Measurements from ENCODE around the gene HS6ST2. TPM values are rescaled to one million over a fixed set of nuclear protein-coding genes. Genes with fewer than 3 reads are reported as not detected.
"Not testable (repeated sequence)": the region's sequence is repeated elsewhere in the genome, so short reads cannot be mapped to it uniquely, and the experiment has no call there.

The HS6ST2 gene
- total RNA-seq: 6.8 TPM

DNA sequence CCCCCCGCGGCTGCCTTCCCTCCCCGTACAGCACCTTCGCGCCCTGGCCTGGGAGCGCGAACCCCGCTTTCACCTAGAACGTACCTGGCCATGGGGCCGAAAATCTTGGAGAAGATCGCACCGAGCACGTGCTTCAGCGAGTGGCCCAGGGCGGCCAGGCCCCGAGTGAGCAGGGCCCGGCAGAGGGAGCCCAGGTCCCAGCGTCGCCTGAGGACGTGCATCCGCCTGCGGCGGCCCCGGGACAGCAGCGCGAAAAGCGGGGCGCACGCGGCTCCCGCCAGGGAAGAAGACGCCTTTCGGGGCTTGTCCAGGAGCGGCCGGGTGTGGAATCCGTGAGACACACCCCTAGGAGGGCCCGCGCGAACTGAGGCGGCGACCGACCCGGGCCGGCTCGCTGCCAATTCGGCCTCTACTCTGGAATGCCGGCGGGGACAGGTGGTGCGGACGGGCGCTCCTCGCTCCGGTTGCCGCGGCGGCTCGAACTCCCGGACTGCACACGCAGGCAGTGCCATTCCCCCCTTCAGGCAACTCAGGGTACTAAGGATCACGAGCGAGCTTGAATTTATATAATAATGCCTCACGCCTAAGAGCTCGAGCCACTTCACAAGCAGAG is at the start of gene HS6ST2:
Gene HS6ST2 (minus strand): TSS at position 539 of the 613 bp plus-strand sequence.
- no peak for DNase-seq (ENCODE audit: low spot score)

GRCh38 chrX:133007458-133007857 is 49.0 kb upstream of the HS6ST2 start:
- no peak for DNase-seq (ENCODE audit: low spot score)

GRCh38 chrX:133005616-133006015 is 47.2 kb upstream of the HS6ST2 start:
- DNase-seq (ENCODE audit: low spot score): no peak

DNA sequence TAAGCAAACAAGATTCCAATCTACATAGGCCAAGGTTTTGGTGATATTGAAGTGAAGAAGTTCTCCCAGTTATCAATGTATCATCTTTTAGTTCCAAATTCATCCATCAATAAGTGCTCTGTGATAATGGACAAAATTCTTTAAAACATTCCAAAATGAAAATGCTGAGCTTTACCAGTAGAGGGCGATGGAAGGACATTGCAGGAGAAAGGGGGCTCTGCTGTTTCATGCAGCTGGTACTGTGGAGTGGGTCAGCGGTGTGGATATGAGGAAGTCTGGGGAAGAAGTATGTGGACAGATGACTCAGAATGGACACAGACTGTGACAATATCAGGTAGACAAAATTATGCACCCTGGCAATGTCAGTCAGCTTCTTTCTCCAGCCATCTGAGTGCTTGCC is 46.6 kb upstream of the HS6ST2 start:
- DNase-seq (ENCODE audit: low spot score): no peak

DNA sequence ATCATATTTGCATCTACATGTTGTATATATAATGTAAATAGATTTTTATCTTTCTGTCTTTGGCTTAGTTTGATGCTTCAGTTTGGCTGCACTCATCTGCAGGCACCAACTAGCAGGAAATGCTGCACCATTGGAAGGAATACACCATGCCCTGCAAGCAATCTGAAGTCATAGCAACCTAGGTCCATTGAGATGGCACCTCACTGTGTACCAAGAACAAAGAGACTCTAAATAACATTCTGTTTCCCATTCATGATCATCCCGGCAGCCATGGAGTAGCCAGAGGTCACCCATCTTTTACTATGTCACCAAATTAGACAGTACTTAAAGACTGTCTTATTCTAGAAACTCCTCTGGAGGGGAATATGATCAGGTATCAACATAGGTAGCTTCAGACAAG is 40.8 kb upstream of the HS6ST2 start:
- DNase-seq (ENCODE audit: low spot score): no peak

DNA sequence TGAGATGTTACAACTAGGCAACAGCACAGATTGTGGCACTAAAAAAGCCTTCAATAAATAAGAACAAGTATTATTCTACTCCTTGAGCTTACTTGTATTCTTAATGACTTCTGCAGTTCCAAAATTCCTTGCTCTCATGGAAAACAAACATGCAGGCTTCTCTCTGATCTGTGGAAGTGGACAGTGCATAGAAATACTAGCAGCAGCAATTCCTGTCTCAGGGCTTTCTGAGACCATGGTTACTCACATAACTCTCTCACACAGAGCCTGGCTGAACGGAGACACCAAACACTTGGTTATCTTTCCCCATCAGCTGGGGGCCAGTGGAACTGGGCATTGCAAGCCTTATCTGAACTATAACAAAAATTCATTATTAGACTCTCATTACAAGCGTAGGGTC is 32.4 kb upstream of the HS6ST2 start:
- DNase-seq (ENCODE audit: low spot score): no peak

DNA sequence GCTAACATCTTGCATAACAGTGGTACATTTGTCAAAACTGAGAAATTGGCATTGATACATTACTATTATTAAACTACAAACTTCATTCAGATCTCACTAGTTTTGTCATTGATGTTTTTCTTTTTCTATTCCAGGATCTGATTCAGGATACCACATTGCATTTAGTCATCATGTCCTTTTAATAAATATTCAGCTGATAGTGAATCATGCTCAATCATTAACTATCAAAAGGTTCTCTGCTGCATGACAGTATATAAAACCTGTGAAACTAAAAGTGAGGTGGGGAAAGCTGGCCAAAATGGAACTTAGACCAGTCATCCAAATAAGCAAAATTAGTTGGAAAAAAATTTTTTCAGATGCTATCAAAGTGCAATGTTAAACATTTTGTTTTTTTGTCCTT is 28.1 kb upstream of the HS6ST2 start:
- no peak for DNase-seq (ENCODE audit: low spot score)

GRCh38 chrX:132984058-132984650 is 25.7 kb upstream of the HS6ST2 start:
- no peak for DNase-seq (ENCODE audit: low spot score)

DNA sequence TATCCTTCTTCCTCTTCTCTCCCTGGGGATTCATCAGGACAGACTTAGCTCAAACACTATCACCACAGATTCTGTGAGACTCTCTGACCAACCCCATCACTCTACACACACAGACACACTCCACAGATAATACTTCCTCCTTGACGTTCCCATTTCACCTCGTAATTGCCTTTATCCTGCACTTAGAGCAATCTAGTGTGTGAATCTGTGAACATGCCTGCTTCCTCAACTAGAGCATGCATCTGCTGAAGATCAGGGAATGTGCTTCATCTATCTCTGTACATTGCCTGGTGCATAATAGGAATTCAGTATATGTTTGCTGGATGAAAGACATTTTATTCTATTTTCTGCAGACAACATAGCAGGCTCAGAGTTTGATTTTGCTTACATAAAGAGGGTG is 25.1 kb upstream of the HS6ST2 start:
- DNase-seq (ENCODE audit: low spot score): no peak

DNA sequence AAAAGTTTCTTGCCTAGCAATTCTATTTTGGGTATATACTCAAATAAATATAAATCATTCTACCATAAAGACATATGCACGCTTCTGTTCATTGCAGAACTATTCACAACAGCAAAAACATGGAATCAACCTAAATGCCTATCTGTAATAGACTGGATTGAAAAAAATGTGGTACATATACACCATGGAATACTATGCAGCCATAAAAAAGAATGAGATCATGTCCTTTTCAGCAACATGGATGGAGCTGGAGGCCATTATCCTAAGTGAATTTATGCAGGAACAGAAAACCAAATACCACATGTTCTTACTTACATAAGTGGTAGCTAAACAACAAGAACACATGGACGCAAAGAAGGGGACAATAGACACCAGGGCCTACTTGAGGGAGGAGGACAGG is 21.6 kb upstream of the HS6ST2 start:
- not testable (repeated sequence) for DNase-seq (ENCODE audit: low spot score)

GRCh38 chrX:132968296-132968949 is 10.0 kb upstream of the HS6ST2 start:
- no peak for DNase-seq (ENCODE audit: low spot score)

DNA sequence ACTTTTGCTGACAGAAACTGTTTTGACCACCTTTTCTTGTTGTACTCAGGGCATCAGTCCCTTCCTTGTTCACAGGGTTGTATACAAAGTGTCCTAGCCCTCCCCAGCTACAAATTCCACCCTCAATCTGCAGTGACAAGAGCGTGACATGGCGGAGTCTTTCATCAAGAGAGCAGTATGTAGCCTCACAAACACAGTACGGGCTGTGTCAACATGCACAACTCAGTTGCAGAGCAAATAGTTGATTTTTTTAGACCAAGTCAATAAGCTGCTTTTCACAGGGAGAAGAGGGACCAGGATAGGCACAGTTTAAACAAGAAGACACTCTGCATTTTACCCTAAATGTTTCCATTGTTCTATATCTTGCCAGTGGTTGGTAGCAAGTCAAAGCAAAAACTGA is 8.6 kb upstream of the HS6ST2 start:
- no peak for DNase-seq (ENCODE audit: low spot score)

GRCh38 chrX:132965461-132965860 is 7.0 kb upstream of the HS6ST2 start:
- DNase-seq (ENCODE audit: low spot score): no peak

DNA sequence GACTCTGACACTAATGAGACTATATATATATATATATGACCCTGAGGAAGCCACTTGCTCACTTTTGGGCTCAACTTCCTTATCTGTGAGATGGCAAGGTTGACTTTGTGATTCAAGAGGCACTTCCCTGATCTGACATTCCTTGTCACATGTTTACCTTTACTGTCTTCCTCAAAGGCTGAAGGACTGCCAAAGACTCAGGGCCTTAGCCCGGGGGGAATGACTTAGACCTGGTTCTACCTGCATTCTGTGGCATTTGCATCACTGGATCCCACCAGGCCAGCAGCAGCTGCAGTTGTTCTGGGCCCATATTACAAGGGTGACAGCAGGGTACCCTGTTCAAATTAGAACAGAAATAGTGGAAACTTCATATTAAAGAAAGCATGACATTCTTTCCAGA is 3.1 kb upstream of the HS6ST2 start:
- no peak for DNase-seq (ENCODE audit: low spot score)

DNA sequence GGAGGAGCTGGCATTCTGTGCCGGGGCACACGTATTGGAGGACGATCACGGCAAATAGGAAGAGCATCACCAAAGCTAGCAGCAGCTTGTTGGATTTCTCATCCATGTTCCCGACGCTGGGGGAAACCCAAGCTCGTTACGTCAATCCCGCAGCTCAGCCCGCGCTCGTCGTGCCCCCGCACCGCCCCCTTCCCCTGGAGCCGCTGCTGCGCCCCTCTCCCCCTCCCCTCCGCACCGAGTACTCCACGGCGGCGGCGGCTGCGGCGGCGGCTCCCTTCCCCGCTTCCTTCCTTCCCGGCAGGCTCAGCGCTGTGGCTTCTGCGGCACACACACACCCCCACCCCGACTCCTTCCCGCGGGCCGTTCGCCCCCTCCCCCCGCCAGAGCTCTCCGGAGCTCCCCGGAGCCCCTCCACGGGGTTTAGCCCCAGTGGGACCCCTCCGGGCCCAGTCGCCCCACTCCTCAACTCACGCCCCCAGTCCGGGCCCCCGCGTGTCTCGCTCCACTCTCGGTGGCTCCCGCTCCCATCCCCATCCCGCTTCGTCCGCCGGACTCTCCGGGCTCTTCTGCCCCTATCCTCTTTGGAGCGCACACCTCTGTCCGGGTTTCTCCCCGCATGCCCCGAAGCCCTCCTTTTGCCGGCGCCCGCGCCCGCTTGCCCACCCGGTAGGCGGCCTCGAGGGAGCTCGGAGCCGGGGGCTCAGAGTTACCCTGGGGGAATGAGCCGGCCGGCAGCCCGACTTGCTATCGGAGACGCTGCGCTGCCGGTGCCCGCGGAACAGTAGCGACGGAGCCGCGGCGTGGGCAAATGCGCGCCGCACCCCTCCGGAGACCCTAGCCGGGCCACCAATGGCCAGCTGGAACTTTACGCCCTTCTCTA is 978 bp downstream of the HS6ST2 start:
- no peak for DNase-seq (ENCODE audit: low spot score)

DNA sequence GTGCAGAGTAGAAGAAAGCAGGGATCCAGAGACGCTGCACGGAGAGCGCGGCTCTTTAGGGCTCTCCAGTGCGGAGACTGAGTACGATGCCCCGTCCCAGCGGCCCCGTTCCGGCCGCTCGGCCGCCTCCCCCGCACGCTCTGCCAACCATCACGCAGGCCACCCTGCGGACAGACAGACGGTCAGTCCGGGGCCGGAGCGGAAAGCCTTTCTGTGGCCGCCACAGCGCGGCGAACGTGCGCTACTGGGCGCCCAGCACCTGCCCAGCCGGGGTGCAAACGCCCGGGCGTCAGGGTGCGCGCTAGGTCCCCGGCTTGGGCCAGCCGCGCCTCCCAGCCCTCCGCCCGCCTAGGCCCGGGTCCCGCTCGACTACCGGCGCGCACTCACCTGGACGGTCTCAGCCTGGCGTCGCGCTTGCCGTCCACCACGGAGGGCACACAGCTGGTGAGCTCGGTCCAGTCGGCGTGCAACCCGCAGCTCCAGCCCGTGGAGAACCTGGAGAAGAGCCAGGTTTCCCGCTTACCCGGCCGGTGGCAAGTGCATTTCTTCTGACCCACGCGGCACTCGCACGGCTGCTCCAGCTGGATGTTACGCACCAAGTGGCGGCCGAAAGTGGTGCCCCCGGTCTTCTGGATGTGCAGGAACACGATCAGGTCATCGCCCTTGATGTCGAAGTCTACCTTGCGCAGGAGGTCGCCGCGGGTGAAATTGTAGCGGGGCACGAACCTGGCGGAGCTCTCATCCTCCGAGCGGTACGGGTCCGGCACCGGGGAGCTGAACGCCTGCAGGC is 1.8 kb downstream of the HS6ST2 start:
- DNase-seq (ENCODE audit: low spot score): no peak

- DNase-seq (ENCODE audit: low spot score): no peak
These were observed 2.7 kb downstream of the HS6ST2 start for GRCh38 chrX:132955690-132956089.

GRCh38 chrX:132954323-132954722 is 4.1 kb downstream of the HS6ST2 start:
- no peak for DNase-seq (ENCODE audit: low spot score)

DNA sequence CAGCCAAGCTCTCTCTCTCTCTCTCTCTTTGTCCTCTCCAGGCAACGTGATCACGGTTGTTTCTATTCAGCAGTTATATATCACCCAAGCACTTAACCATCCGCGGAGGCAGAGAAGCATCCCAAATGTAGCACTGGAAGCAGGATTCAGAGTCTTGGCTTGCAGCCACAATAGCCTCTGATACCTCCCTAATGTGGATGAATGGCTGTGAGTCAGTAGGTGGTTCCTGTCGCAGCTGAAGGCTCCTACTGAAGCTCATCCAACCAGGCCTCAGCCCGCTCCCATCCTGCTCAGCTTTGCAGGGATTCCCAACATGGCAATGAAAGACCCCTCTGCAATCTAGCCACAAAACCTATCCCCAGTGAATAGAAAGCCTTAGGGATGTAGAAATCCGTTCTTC is 5.1 kb downstream of the HS6ST2 start:
- DNase-seq (ENCODE audit: low spot score): no peak

- no peak for DNase-seq (ENCODE audit: low spot score)
These were observed 9.7 kb downstream of the HS6ST2 start for GRCh38 chrX:132948648-132949260.

DNA sequence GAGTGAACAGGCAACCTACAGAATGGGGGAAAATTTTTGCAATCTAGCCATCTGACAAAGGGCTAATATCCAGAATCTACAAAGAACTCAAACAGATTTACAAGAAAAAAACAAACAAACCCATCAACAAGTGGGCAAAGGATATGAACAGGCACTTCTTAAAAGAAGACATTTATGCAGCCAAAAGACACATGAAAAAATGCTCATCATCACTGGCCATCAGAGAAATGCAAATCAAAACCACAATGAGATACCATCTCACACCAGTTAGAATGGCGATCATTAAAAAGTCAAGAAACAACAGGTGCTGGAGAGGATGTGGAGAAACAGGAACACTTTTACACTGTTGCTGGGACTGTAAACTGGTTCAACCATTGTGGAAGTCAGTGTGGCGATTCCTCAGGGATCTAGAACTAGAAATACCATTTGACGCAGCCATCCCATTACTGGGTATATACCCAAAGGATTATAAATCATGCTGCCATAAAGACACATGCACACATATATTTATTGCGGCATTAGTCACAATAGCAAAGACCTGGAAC is 13.3 kb downstream of the HS6ST2 start:
- not testable (repeated sequence) for DNase-seq (ENCODE audit: low spot score)
